ENCODE data around the gene CEP72.
"Not testable (repeated sequence)": the region's sequence is repeated elsewhere in the genome, so short reads cannot be mapped to it uniquely, and the experiment has no call there.

Gene CEP72

DNA sequence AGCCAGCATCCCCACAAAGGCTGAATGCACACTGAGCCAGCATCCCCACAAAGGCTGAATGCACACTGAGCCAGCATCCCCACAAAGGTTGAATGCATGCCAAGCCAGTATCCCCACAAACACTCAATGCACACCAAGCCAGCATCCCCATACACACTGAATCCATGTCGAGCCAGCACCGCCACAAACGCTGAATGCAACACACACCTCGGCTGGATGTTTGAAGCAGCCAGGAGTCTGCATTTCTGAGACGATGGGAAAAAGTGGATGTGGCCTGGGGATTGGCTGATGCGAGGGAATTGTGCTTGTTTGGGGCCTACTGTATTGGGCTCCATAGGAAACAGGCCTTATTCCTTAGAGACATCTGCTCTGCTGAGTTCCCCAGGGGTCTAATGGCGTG, 30.9 kb upstream of the CEP72 start:
- no peak for DNase-seq

- DNase-seq: no peak
These were observed 30.2 kb upstream of the CEP72 start for GRCh38 chr5:581941-582340.

DNA sequence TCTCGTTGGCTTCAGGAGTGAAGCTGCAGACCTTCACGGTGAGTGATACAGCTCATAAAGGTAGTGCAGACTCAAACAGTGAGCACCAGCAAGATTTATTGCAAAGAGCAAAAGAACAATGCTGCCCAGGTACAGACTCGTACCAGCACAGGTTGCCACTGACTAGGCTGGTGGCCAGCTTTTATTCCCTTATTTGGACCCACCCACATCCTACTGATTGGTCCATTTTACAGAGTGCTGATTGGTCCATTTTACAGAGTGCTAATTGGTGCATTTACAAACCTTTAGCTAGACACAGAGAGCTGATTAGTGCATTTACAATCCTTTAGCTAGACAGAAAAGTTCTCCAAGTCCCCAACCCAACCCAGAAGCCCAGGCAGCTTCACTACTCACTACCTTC, 29.7 kb upstream of the CEP72 start:
- DNase-seq: not testable (repeated sequence)

DNA sequence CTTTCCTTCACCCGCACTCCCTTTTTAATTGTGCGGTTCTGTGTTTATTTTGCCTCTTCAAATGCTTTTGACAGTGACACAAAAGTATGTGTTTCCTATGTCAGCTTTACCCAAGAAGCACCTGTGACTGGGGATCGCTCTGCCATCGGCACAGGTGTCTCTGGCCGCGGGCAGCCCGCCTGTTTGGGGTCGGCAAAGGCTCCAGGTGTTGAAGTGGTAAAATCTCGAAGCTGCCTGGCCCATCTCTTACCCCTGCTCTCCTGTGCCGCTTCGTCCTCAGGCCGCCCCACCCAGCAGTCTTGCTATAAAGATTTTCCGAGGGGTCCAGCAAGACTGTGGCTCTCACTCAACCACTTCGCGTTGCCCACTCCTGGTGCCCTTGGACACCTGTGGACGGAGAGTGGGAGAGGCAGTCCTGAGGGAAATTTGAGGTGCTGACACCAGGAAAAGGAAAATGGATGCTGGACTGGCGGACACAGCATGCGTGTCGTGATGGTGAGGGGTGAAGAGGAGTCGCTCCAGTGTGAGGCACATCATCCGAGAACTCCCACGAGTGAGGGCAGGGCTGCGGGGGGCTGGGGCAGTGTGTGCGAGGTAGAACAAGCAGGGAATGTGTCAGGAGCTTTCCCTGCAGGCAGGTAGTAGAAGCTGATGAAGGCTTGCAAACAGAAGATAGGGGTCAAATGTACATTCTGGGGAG, 29.1 kb upstream of the CEP72 start:
- no peak for DNase-seq

GRCh38 chr5:583645-584044, 28.5 kb upstream of the CEP72 start:
- DNase-seq: no peak

GRCh38 chr5:584216-584615, 27.9 kb upstream of the CEP72 start:
- no peak for DNase-seq

DNA sequence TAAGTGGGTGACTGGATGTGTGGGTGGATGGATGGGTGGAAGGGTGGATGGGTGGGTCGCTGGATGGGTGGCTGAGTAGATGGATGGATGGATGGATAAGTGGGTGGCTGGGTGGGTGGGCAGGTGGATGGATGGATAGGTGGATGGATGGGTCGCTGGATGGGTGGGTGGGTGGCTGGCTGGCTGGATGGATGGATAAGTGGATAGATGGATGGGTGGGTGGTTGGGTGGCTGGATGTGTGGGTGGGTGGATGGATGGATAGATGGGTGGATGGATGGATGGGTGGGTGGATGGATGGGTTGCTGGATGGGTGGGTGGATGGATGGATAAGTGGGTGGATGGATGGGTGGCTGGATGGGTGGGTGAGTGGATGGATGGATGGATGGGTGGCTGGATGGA, 27.3 kb upstream of the CEP72 start:
- no peak for DNase-seq

DNA sequence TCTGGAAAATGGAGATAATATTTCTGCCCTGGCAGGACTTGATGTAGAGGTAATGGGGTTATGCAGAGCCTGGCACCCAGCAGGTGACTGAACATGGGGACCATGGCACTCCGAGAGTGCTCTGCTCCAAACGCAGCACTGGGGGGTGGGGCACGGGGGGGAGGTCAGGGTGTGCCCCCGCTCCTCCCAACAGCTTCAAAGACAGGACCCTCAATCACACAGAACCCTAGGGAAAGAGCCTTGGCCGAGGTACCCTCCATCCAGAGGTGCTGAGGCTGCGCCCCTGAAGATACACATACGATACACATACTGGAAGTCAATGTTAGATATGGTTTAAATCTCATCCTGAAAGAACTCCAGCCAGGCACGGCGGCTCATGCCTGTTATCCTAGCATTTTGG, 26.6 kb upstream of the CEP72 start:
- no peak for DNase-seq

DNA sequence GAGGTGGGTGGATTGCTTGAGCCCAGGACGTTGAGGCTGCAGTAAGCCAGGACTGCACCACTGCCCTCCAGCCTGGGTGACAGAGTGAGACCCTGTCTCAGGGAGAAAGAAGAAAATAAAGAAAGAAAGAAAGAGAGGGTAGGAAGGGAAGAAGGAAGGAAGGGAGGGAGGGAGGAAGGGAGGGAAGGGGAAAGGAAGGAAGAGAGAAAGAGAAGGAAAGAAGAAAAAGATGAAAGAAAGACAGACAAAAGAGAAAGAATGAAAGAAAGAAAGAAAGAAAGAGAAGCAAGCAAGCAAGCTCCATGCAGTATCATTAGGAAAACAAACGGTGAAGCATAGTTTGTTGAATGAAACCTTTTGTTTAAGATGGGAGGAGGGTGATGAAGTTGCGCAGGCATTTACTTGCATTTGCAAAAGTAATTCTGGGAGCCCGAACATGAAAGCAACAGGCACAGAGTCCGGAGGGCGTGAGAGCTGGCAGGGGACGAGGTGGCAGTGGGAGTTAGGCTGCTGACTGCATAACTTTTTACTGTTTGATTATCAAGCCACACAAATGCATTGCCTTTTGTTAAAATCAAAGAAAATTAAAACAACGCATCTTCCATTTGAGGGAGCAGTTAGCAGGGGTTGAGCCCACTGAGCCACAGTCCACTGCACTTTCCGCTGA, 26.0 kb upstream of the CEP72 start:
- DNase-seq: no peak

- no peak for DNase-seq
These were observed 25.3 kb upstream of the CEP72 start for GRCh38 chr5:586751-587285.

- DNase-seq: no peak
These were observed 24.7 kb upstream of the CEP72 start for GRCh38 chr5:587403-587802.

DNA sequence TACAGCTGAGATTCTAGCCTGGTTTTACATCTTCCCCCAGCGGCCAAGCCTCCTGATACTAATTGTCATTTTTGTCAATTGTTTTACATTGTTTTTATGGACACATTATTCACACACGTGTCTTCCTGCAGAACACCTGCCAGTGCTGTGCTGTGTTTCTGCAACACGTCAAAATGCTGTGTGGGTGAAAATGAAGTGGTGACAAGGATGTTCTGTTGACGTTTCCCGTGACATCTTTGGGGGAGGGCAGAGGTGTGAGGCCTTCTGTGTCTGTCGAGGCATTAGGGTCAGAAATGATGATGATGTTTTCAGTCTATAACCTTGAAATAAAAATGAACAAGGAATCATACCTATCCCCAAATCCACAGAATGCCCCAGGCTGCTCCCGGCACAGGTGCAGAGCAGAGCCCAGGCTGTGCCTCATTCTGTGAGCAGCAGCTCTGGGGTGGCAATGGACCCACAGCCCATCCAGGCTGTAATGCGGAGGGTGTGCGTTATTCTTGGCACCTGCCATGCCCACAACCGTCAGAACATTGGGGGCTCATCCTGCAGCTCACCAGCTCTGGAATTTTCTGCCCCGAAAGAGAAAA, 23.6 kb upstream of the CEP72 start:
- no peak for DNase-seq

GRCh38 chr5:589173-589572, 23.0 kb upstream of the CEP72 start:
- no peak for DNase-seq

- DNase-seq: no peak
These were observed 22.6 kb upstream of the CEP72 start for GRCh38 chr5:589588-589987.

DNA sequence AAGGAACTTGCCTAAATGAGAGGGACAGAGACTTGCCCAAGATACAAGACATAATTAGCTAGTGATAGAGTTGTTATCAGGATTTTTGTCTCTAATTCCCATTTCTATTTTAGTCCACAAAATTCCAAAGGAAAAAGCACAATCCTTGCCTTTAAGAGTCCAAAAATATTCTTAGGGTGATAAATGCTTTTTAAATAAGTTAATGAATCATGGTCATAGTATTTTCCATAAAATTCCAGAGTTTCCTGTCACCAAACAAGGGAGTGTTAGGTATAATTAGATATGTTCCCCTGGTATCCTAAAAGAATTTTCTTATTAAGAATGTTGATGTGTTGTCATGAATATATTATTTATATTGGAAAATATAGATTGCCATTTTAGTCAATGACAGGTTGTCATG, 21.8 kb upstream of the CEP72 start:
- no peak for DNase-seq

- DNase-seq: no peak
These were observed 20.4 kb upstream of the CEP72 start for GRCh38 chr5:591746-592145.

DNA sequence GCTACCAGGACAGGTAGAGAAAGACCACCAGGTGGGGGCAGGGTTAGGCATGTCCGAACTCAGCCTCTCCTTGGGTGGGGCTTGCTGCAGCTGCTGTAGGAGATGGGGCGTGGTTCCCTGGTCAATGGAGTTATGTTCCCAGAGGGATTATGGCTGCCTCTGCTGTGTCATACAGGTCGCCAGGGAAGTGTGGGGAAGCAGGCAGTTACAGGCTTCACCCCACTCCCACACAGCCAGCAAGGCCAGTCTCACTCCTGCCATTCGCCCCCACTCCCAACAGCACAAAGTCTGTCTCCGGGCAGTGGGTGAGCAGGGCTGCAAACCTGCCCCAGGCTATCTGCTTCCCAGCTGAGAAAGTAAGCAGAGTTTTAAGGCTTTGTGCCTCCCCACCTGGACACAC, 20.0 kb upstream of the CEP72 start:
- DNase-seq: no peak

DNA sequence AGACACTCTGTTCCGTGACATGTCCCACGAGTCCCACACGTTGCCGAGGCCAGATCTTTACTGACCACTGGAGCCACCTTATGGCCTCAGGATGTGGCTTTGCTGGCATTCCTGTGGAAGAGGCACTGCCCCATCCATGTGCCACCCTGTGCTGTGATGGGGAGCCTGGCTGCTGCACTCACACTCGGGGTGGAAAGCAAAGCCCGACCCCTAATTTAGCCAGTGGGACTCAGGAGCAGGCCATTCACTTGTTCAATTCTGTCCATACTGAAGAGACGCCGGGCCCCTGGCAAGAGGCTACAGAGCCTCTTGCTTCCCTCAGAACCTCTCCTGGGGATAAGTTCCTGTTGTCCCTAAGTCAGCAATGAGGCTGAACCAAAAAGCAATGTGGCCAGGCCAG, 18.6 kb upstream of the CEP72 start:
- DNase-seq: no peak

DNA sequence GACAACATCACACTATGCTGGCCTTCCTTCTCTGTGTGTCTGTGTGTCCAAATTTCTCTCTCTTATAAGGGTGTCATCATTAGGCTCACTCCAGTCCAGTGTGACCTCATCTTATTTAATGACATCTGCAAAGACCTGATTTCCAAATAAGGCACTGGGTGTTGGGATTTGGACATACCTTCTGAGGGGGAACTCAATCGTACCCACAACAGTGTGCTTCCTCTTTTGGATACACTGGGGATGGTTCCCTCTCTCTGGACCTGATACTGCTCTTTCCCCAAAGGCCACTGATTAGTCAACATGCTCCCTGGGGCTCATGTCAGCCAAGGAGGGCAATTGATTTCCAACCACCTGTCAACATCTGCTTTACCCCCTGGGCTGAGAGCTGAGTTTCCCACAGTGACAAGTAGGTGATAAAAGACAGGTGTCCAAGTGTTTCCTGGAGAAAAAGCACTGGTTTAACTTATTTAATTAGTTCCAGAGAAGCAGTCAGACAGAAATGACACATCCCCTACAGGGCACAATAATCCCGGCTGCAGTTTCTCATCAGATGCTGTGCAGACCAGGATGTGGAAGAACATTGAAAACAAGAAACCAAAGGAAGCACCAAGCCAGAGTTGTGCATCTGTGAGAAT, 17.8 kb upstream of the CEP72 start:
- no peak for DNase-seq

DNA sequence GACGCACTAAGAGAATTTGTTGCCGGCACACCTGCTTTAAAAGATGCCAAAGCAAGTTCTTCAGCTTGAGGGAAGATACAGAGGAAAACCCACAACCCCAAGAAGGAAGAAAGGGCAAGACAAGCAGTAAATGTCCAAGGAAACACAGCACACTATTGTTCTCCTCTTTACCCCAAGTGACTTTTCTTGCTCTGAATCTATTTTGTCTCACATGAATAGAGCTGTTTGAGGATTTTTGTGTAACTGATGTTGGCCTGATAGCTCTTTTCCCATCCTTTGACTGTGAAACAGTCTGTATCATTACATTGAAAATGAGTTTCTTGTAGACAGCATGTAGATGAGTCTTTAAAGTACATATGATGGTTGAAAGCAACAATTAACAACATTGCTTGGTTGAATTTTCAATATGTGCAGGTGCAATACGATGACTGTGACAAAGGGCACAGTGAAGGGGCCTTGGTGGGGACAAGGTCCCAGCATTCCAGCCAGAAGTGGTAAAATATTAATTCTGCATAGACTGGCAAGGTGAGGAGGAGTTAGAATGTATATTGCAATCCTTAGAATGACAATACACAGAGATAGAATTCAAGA, 16.8 kb upstream of the CEP72 start:
- no peak for DNase-seq

- no peak for DNase-seq
These were observed 14.1 kb upstream of the CEP72 start for GRCh38 chr5:597871-598563.

DNA sequence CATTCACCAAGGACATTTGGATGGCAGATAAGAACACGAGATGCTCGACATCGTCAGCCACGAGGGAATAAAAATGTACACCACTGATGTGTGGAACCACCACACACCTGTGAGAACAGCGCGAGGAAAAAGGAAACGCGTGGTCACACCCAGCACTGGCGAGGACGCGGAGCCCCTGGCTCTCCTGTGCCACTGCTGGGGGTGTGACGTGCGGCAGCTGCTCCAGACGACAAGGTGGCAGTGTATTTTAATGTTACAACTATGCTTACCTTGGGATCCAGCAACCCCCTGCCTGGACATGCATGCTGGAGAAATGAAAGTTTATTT, 13.6 kb upstream of the CEP72 start:
- no peak for DNase-seq

Data from amniotic stem cell (primary cell).